Measurements from ENCODE around the gene LEPR. TPM values are rescaled to one million over a fixed set of nuclear protein-coding genes. Genes with fewer than 3 reads are reported as not detected.

LEPR gene
- polyA plus RNA-seq, 2 of the 4 experiments (the other 2 are of a cell fraction), result 3.1 to 6.5 TPM

- TF ChIP-seq RNF2 (IDR thresholded peaks at IDR 0.05; ENCODE audit: borderline replicate concordance, low read depth) (no peak), HES2 (IDR thresholded peaks at IDR 0.05) (no peak), RFX5 (IDR thresholded peaks at IDR 0.05) (no peak)
Measured at GRCh38 chr1:65469889-65470340, 49.4 kb downstream of the LEPR start (continued).

Small RNA genes within 50 kb of the gene (small RNA-seq; reads per million reads assigned to genes)
- 0 to 0.43 (median 0.18) reads per million in 6 experiments for gene RNU2-15P

Other genes starting within 250 kb of the LEPR start
- 5.0 and 6.6 TPM in 2 replicates for gene DNAJC6, start 111.1 kb upstream of the LEPR start, polyA plus RNA-seq (2011; rRNA removed)
- 2.8 to 3.0 TPM (median 2.9 TPM) in 3 replicates for gene DNAJC6, start 111.1 kb upstream of the LEPR start, polyA plus RNA-seq (2017; fragmentation: RNase III; extraction: RNeasy Plus Mini Kit Qiagen cat#74134 plus additional on column Dnase treatment)
- gene LEPROT, start within 50 bp of the LEPR start, polyA plus RNA-seq (2011; rRNA removed), result 48.4 and 62.9 TPM in 2 replicates
- gene LEPROT, start within 50 bp of the LEPR start, polyA plus RNA-seq (2017; fragmentation: RNase III; extraction: RNeasy Plus Mini Kit Qiagen cat#74134 plus additional on column Dnase treatment), result 49.5 to 57.6 TPM (median 51.2 TPM) in 3 replicates

All from A549 (cell line).